Measurements from ENCODE around the gene ERC2.

Gene ERC2

DNA sequence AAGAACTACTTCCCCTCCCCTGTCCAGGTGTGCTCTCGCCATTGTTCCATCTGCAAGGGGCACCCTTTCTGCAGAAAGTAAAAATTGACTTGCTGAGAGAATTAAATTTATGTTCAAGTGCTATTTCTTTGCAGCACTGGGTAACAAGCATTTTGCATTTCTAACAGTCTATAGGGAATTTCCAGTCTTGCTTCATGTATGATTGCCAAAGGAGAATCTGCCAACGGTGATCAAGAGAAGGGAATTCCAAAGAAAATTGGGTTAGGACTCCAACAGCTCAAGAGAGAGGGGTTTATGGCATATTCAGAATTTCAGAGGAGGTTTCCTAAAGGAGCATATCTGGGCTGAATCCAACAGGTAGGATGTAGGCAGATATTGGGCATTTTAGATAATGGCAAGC, 844.5 kb downstream of the ERC2 start:
- H3K27me3 Mint-ChIP-seq: no peaks in the 10 kb centered on the region
- H3K4me1 Mint-ChIP-seq: no peaks in the 10 kb centered on the region
- no peaks in the 10 kb centered on the region for H3K36me3 Mint-ChIP-seq
- peaks cover 2% of the 10 kb centered on the region for H3K9me3 Mint-ChIP-seq
- DNase-seq (ENCODE audit: low spot score in 2 of 2): no peak
- H3K27ac Mint-ChIP-seq: no peak overlapping the region
- ATAC-seq (ENCODE audit: low read depth): no peak
- no peak overlapping the region for H3K4me3 Mint-ChIP-seq

DNA sequence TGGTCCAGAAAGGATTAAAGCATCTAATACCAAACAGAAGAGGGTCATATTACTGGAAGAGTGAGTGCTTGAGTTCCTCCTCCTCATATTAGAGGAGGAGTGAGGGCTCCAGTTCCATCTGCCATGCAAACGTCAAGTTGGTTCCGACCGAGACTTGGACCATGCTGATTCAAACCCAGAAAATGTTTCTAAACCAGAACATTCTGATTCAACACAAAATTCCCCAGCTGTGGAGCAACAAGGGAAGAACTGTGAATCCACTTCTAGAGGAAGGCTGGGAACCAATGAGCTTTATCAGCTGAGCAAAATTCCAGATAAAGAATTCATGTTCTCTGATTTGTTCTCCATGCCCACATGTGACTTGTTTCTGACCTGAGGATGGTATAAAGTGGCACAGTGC, 845.5 kb downstream of the ERC2 start:
- H3K27me3 Mint-ChIP-seq: no peaks in the 10 kb centered on the region
- DNase-seq (ENCODE audit: low spot score in 2 of 2) (no peak), ATAC-seq (ENCODE audit: low read depth) (no peak)
- H3K27ac Mint-ChIP-seq: no peak overlapping the region
- no peak overlapping the region for H3K4me3 Mint-ChIP-seq
- H3K9me3 Mint-ChIP-seq: peaks cover 2% of the 10 kb centered on the region
- H3K36me3 Mint-ChIP-seq: no peaks in the 10 kb centered on the region
- no peaks in the 10 kb centered on the region for H3K4me1 Mint-ChIP-seq

DNA sequence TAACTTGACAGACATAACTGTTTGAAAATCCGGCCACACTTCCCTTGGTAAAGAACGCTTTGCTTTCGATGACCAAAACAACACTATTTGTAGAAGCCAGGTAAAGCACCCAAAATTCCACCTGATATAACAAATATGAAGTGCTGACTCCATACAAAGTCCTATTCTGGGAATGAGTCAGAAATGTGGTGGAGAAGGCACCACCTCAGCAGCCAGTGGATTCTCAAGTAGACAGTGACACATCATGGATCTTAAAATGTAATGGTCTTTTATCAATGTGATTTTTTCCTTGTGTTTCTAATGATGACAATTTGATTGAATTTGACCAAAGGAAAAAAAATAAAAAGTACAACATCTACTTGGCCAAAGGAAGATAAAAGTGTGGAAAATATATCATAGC, 846.2 kb downstream of the ERC2 start:
- Mint-ChIP-seq H3K4me3 (no peak overlapping the region), H3K4me1 (no peaks in the 10 kb centered on the region), H3K27me3 (no peaks in the 10 kb centered on the region), H3K9me3 (peaks cover 2% of the 10 kb centered on the region), H3K27ac (no peak overlapping the region), H3K36me3 (no peaks in the 10 kb centered on the region)
- ATAC-seq (ENCODE audit: low read depth) (no peak), DNase-seq (ENCODE audit: low spot score in 2 of 2) (no peak)

DNA sequence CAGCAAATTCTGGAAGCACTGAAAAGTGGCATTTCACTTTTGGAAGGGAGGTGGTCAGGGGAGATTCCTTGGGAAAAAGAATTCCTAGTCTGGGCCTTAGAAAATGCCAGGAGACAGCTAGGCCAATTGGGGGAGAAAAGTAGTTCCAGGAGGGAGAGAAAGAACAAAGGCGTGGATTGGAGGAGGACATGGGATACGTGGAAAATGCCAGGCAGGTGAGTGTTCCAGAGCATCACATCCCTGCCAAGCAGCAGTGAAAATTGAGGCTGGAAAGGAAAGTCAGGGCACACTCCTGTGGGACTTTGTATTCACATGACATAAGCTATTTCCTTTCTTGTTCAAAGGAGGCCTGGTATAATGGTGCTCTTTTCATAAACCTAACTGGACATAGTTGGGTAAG, 846.6 kb downstream of the ERC2 start:
- no peak overlapping the region for H3K4me3 Mint-ChIP-seq
- no peaks in the 10 kb centered on the region for H3K36me3 Mint-ChIP-seq
- H3K9me3 Mint-ChIP-seq: peaks cover 2% of the 10 kb centered on the region
- no peak overlapping the region for H3K27ac Mint-ChIP-seq
- H3K27me3 Mint-ChIP-seq: no peaks in the 10 kb centered on the region
- ATAC-seq (ENCODE audit: low read depth): no peak
- DNase-seq (ENCODE audit: low spot score in 2 of 2): no peak
- H3K4me1 Mint-ChIP-seq: no peaks in the 10 kb centered on the region

DNA sequence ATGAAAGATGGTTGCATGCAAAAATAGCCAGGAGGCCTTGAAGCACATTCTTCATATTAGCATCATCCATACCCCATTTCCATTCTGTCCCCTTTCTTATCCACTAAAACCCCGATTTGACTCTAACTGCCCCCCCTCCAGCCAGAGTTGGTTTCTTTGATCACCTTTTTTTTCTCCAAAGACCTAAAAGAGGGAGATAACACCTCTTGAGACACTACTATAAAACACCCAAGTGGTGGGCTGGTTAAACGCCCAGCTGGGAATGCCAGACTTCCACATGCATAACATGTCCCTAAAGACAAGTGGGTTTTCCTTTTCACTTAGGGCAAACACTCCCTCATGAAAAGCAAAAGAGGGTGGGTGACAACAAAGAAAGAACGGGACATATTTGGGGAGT, 847.2 kb downstream of the ERC2 start:
- Mint-ChIP-seq H3K4me3 (no peak overlapping the region), H3K36me3 (no peaks in the 10 kb centered on the region), H3K4me1 (no peaks in the 10 kb centered on the region), H3K9me3 (peaks cover 2% of the 10 kb centered on the region), H3K27me3 (no peaks in the 10 kb centered on the region), H3K27ac (no peak overlapping the region)
- ATAC-seq (ENCODE audit: low read depth) (no peak), DNase-seq (ENCODE audit: low spot score in 2 of 2) (no peak)

DNA sequence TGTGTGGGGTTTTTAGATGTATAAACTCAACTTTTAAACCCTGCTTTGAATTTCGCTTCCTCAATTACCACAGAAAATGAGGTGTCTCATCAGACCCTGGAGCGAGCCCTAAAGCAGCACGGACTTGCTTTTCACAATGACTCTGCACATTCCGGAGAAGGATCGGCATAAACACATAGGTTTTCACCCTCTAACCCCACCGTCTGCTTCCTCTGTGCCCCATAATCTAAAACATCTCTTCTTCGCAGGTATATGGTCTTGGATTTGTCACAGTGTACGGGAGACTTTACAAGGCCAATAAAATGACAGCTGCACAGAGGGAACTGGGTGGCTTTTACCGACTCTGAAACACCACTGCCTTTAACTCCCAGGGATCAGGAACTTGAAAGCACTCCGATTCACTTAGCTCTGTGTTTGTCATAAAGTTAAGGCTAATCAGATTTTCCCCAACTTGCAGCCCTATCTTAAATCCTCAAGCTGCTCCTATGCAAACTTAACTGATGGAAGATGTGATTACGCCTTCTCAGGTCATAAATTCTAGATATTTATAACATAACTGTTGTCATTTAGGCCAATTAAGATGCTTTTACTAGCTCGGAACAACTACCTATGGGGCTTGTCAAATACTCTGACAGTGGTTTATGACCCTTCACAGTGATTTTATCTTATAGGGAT, 847.8 kb downstream of the ERC2 start:
- Mint-ChIP-seq H3K27me3 (no peaks in the 10 kb centered on the region), H3K36me3 (no peaks in the 10 kb centered on the region), H3K9me3 (peaks cover 2% of the 10 kb centered on the region), H3K27ac (no peak overlapping the region), H3K4me3 (no peak overlapping the region), H3K4me1 (no peaks in the 10 kb centered on the region)
- ATAC-seq (ENCODE audit: low read depth): no peak
- DNase-seq (ENCODE audit: low spot score in 2 of 2): no peak

DNA sequence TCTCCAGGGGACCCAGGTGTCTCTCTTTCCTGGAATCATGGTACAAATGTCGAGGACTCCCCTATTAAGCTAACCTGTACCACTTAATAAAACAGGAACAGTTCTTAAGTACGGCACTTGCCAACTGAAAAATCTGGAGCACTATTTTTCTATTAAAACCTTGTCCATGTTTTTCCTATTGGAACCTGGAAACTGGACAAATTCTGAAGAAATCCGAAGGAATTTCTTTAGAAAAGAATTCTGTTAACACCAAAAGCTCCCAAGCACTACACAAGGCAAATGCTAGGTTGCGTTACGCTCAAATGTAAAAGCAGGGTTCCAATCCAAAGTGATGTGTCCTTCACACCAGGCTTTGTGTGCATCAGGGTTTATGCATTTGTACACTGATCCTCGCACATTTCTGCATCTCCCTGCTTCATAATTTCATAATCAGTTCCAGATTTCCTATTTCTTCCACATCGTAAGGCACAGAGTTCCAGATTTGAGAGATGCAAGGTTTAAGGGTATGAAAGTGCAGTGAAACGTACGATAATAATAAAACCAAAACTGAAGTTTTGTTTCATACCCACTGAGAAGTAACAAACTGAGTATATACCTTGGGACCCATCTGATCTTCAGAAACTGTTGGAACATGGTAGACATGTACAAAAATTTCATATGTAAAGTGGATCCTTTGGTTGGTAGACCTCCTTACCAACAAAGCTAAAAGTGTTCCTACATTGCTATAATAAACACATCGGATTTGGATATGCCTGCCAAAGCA, 849.0 kb downstream of the ERC2 start:
- ATAC-seq (ENCODE audit: low read depth) (no peak), DNase-seq (ENCODE audit: low spot score in 2 of 2) (no peak)
- Mint-ChIP-seq H3K4me3 (no peak overlapping the region), H3K36me3 (no peaks in the 10 kb centered on the region), H3K4me1 (no peaks in the 10 kb centered on the region), H3K27ac (no peak overlapping the region), H3K27me3 (no peaks in the 10 kb centered on the region), H3K9me3 (peaks cover 2% of the 10 kb centered on the region)

DNA sequence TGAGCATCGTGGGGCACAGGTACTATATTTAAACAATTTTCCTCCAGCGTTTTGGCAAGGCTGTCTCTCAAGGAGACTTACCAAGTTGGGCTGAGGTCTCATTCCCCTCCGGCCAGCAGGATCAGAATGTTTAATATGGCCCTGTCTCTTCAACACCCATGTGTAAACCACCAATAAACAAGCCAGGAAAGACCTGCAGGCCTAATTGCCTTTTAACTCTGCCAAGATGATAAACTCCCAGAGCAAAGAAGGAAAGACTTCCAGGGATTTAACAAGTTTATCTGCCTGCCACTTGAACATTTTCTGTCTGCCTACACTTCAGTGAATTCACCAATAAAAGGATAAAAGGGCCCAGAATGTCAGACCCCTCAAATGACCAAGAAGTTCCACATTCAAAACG, 850.9 kb downstream of the ERC2 start:
- Mint-ChIP-seq H3K4me3 (no peak overlapping the region), H3K4me1 (no peaks in the 10 kb centered on the region), H3K27me3 (no peaks in the 10 kb centered on the region), H3K27ac (no peak overlapping the region), H3K9me3 (peaks cover 2% of the 10 kb centered on the region), H3K36me3 (no peaks in the 10 kb centered on the region)
- ATAC-seq (ENCODE audit: low read depth) (no peak), DNase-seq (ENCODE audit: low spot score in 2 of 2) (no peak)

DNA sequence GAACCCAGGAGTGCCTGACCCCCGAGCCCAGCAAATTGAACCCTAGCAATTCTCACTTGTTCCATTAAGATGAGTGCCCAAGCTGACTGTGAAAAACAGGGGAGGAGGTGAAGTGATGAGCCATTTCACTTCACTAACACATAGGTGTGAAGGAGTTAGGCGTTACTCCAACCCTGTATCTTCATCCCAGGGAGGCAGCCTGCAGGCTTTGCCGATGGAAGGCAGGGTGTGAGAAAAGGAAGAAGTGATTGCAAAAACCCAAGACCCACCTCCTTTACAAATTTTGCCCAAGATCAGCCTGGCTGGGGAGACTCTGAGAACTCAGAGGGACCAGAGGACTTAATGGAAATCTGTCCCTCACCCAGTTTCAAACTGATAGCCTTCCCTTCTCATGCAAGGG, 851.5 kb downstream of the ERC2 start:
- H3K4me1 Mint-ChIP-seq: no peaks in the 10 kb centered on the region
- no peak overlapping the region for H3K27ac Mint-ChIP-seq
- H3K9me3 Mint-ChIP-seq: peaks cover 2% of the 10 kb centered on the region
- no peaks in the 10 kb centered on the region for H3K36me3 Mint-ChIP-seq
- DNase-seq (ENCODE audit: low spot score in 2 of 2): no peak
- no peak for ATAC-seq (ENCODE audit: low read depth)
- no peaks in the 10 kb centered on the region for H3K27me3 Mint-ChIP-seq
- no peak overlapping the region for H3K4me3 Mint-ChIP-seq

DNA sequence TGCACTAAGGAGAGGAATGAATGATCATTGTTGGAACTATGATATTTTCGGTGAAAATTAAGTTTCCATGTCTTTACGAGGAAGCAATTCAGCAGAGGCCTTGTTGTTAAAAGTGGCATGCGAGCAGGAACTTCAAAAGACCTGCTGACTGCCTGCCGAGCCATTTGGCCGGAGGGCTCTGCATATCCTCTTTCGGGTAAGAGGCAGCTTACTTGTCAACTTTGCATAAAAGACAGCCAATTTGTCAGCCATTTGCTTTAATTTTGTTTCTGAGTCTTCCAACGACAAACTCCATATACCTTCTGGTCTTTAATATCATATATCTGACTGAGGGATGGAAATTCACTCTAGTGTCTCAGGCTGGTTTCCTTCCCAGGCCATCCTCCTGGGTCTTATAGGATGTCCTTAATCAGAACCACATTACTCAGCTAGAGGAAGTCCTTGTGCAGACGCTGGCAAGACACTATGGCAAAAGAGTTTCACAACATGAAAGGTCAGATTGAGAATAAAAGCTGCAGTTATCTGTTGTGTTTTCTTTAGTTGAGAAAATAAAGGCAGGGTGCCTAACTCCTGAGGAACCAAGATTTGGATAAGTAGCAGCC, 852.5 kb downstream of the ERC2 start:
- H3K4me3 Mint-ChIP-seq: no peak overlapping the region
- H3K27ac Mint-ChIP-seq: no peak overlapping the region
- H3K36me3 Mint-ChIP-seq: no peaks in the 10 kb centered on the region
- ATAC-seq (ENCODE audit: low read depth) (no peak), DNase-seq (ENCODE audit: low spot score in 2 of 2) (no peak)
- H3K4me1 Mint-ChIP-seq: no peaks in the 10 kb centered on the region
- no peaks in the 10 kb centered on the region for H3K9me3 Mint-ChIP-seq
- no peaks in the 10 kb centered on the region for H3K27me3 Mint-ChIP-seq

DNA sequence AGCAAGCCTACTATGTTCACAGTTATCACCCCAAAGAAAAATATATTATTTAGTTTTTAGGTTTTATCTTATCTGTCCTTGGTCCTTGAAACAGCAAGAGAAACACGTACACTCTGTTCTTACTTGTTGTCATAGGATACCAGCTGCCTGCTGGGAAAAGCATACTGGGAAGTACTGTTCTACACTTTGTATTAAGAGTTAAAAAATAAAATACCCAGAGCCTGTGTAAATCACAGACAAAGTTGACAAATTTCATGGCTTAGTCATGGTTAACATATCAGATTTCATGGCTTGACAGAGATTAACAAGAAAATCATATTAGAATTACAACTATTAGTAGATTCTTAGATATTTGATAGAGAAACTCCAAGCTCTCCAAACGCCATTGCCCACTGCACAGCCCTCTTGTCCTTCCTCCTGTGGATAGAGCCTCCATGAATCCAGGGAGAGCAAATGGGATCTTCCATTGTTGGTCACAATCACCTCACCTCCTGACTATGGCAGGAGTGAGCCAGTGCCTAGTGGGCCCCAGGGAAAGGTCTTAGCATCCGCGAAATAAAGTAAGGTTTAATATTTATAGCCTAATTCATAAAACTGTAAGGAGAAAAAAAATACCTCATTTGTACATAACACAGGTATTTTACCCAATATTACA, 853.1 kb downstream of the ERC2 start:
- no peak for DNase-seq (ENCODE audit: low spot score in 2 of 2)
- Mint-ChIP-seq H3K4me3 (no peak overlapping the region), H3K27ac (no peak overlapping the region), H3K36me3 (no peaks in the 10 kb centered on the region), H3K27me3 (no peaks in the 10 kb centered on the region), H3K4me1 (no peaks in the 10 kb centered on the region), H3K9me3 (no peaks in the 10 kb centered on the region)
- no peak for ATAC-seq (ENCODE audit: low read depth)

DNA sequence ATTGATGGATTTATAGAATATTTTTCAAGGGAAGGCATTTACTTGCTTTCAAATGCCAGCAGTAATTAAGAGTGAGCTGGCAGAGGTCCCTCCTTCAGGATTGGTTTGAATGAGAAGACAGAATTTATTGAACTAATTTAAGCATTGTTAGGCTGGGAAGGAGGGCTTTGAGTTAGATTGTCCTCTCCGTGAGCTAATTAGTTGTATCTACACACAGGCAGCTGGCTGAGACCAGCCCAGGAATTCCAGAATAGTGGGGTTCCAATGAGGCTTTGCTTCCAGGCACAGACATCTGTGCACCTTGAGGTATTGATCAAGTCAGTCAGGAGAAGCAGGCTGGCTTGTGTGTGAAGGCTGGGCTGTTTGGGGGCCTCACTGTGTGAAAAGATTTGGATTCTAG, 857.1 kb downstream of the ERC2 start:
- DNase-seq (ENCODE audit: low spot score in 2 of 2) (no peak), ATAC-seq (ENCODE audit: low read depth) (no peak)
- Mint-ChIP-seq H3K36me3 (no peaks in the 10 kb centered on the region), H3K4me1 (no peaks in the 10 kb centered on the region), H3K9me3 (no peaks in the 10 kb centered on the region), H3K4me3 (no peak overlapping the region), H3K27ac (no peak overlapping the region), H3K27me3 (peaks cover 2% of the 10 kb centered on the region)

DNA sequence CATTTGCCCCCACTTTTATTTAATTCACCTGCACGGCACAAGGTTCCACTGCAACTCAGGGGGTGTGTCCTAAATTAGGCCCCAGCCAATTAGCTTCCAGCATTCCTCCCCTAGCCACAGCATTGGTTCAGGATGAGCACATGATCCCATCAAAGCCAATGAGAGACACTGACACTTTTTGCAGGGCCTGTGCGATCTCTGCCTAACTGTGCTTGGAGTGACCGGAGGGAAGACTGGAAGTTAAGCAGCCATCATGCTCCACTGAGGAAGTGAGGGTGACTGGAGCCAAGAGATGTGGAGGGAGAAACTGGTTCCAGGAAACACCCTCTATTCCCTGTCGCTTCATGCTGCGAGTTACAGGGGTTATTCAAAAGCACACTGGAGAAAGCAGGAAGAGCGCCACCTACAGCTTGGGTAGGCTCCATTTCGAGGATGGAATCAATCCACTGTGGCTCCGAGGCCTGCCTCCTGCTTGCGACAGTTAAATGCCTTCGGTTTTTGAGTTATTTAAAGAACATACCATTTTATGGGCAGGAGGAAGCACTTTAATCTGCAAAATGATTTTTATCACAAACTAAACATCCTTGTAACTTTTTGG, 858.9 kb downstream of the ERC2 start:
- H3K4me3 Mint-ChIP-seq: no peak overlapping the region
- no peaks in the 10 kb centered on the region for H3K9me3 Mint-ChIP-seq
- ATAC-seq (ENCODE audit: low read depth): no peak
- H3K27me3 Mint-ChIP-seq: peaks cover 2% of the 10 kb centered on the region
- no peak for DNase-seq (ENCODE audit: low spot score in 2 of 2)
- H3K4me1 Mint-ChIP-seq: no peaks in the 10 kb centered on the region
- no peak overlapping the region for H3K27ac Mint-ChIP-seq
- H3K36me3 Mint-ChIP-seq: no peaks in the 10 kb centered on the region

DNA sequence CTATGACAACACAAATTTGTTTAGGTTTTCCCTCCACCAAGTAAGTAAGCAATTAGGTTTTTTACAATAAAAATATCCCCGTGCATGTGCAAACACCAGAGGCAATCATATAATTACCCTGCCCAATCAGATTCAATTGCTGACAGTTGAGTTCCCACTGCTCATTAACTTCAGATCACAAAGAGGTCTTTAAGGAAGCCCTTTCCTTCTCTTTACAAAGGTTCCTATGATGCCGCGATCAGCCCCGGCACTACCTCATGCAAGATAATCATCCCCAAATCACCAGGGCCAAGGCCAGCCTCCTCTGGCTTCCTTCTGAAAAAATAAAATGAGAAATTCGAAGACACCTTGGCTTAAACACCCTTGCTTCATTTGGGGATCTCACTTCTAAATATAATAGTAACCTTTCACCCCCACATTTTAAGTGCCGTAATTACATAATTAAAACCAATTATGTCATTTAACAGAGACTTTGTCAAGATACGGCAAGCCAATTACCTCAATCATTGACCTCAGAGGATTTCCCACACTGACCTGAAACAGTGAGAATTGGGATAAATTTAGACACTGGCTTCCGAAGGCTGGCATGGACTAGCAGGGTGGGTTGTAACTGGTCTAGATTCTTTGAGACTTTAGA, 859.8 kb downstream of the ERC2 start:
- no peak for ATAC-seq (ENCODE audit: low read depth)
- H3K4me3 Mint-ChIP-seq: no peak overlapping the region
- H3K9me3 Mint-ChIP-seq: no peaks in the 10 kb centered on the region
- no peak for DNase-seq (ENCODE audit: low spot score in 2 of 2)
- no peak overlapping the region for H3K27ac Mint-ChIP-seq
- H3K36me3 Mint-ChIP-seq: no peaks in the 10 kb centered on the region
- no peaks in the 10 kb centered on the region for H3K4me1 Mint-ChIP-seq
- H3K27me3 Mint-ChIP-seq: peaks cover 2% of the 10 kb centered on the region
